Measurements from ENCODE around the gene POLA1. TPM values are rescaled to one million over a fixed set of nuclear protein-coding genes. Genes with fewer than 3 reads are reported as not detected.
A peak's percentile ranks its signal among the peaks of the same experiment; 100 is the strongest.

The POLA1 gene
- total and polyA plus RNA-seq, 4 donors, result 8.8 to 30.8 (median 14.9) TPM

GRCh38 chrX:24927372-24927771 lies 233.7 kb downstream of the POLA1 start:
- no peak for DNase-seq (ENCODE audit: low read depth in 4 of 6, low spot score in 6 of 6)
- WGBS (ENCODE audit: insufficient coverage), result 71% methylated on average over 1 of the region's 5 CpGs
- Histone ChIP-seq H3K36me3 (ENCODE audit: control insufficient read depth, insufficient read depth, low read length) (no peaks in the 10 kb centered on the region), H3K27ac (ENCODE audit: low read depth, low read length) (no peak overlapping the region), H3K9me3 (ENCODE audit: control insufficient read depth, insufficient read depth, low read length) (no peaks in the 10 kb centered on the region), H3K4me1 (ENCODE audit: control insufficient read depth, insufficient read depth, low read length) (no peaks in the 10 kb centered on the region), H3K27me3 (ENCODE audit: control insufficient read depth, insufficient read depth, low read length) (no peaks in the 10 kb centered on the region), H3K4me3 (ENCODE audit: low read depth, low read length) (no peak overlapping the region)

DNA sequence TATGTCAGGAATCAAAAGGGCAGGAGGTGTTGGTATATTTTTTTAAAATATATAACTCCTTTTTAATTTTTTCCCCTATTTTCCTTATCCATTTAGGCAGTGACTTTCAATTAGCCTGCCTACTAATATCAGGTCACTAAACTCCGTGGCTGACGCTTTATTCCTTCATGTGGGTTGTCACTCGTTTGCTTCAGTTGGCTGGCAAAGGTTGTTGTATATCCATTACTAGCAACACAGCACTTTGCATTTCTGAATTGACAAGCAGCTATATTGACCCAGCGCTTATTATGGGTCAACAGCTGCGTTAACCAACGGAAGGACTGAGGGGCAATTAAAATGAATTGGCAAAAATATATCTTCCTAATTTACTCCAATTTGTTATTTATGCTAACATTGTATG lies 234.4 kb downstream of the POLA1 start:
- Histone ChIP-seq H3K27ac (ENCODE audit: low read depth, low read length) (no peak overlapping the region), H3K4me3 (ENCODE audit: low read depth, low read length) (no peak overlapping the region), H3K4me1 (ENCODE audit: control insufficient read depth, insufficient read depth, low read length) (no peaks in the 10 kb centered on the region), H3K27me3 (ENCODE audit: control insufficient read depth, insufficient read depth, low read length) (no peaks in the 10 kb centered on the region), H3K9me3 (ENCODE audit: control insufficient read depth, insufficient read depth, low read length) (no peaks in the 10 kb centered on the region), H3K36me3 (ENCODE audit: control insufficient read depth, insufficient read depth, low read length) (no peaks in the 10 kb centered on the region)
- DNase-seq (ENCODE audit: low read depth in 4 of 6, low spot score in 6 of 6), result peak in 1 of 6 donors; percentile 39
- WGBS (ENCODE audit: insufficient coverage), result no CpG with 5 or more reads among the region's 6 CpGs

- H3K9me3 ChIP-seq (ENCODE audit: control insufficient read depth, insufficient read depth, low read length), result no peaks in the 10 kb centered on the region
- no peaks in the 10 kb centered on the region for H3K4me1 ChIP-seq (ENCODE audit: control insufficient read depth, insufficient read depth, low read length)
- H3K4me3 ChIP-seq (ENCODE audit: low read depth, low read length), result no peak overlapping the region
- H3K36me3 ChIP-seq (ENCODE audit: control insufficient read depth, insufficient read depth, low read length), result no peaks in the 10 kb centered on the region
- H3K27ac ChIP-seq (ENCODE audit: low read depth, low read length), result no peak overlapping the region
- H3K27me3 ChIP-seq (ENCODE audit: control insufficient read depth, insufficient read depth, low read length), result peaks cover 2% of the 10 kb centered on the region
- DNase-seq (ENCODE audit: low read depth in 4 of 6, low spot score in 6 of 6), result no peak
Measured at GRCh38 chrX:24934279-24934678, 240.6 kb downstream of the POLA1 start.

- Histone ChIP-seq H3K4me1 (ENCODE audit: control insufficient read depth, insufficient read depth, low read length) (no peaks in the 10 kb centered on the region), H3K27ac (ENCODE audit: low read depth, low read length) (no peak overlapping the region), H3K36me3 (ENCODE audit: control insufficient read depth, insufficient read depth, low read length) (no peaks in the 10 kb centered on the region), H3K9me3 (ENCODE audit: control insufficient read depth, insufficient read depth, low read length) (no peaks in the 10 kb centered on the region), H3K4me3 (ENCODE audit: low read depth, low read length) (no peak overlapping the region), H3K27me3 (ENCODE audit: control insufficient read depth, insufficient read depth, low read length) (peaks cover 4% of the 10 kb centered on the region)
- DNase-seq (ENCODE audit: low read depth in 4 of 6, low spot score in 6 of 6), result no peak
- WGBS (ENCODE audit: insufficient coverage), result no CpG with 5 or more reads among the region's 4 CpGs
Measured at GRCh38 chrX:24945009-24945408, 251.3 kb downstream of the POLA1 start.

DNA sequence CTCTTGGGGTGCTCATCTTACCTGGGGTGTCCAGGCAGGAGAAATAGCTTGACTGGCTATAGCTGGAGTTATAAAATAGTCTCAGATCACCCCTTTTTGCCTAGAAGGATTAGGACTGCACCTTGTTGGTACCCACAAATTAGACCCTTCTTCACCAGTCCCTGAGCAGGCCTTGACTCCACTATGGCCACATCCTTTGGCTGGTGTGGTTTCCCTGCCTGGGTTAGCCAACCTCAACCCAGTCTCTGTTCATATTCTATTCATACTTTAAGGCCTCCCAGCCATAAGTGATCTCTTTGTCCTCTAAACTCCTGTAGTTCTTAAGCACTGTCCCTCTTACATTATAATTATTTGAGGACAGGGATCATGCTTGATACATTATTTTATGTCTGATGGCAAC lies 252.7 kb downstream of the POLA1 start:
- Histone ChIP-seq H3K4me3 (ENCODE audit: low read depth, low read length) (no peak overlapping the region), H3K27me3 (ENCODE audit: control insufficient read depth, insufficient read depth, low read length) (peaks cover 8% of the 10 kb centered on the region), H3K36me3 (ENCODE audit: control insufficient read depth, insufficient read depth, low read length) (no peaks in the 10 kb centered on the region), H3K4me1 (ENCODE audit: control insufficient read depth, insufficient read depth, low read length) (no peaks in the 10 kb centered on the region), H3K9me3 (ENCODE audit: control insufficient read depth, insufficient read depth, low read length) (no peaks in the 10 kb centered on the region), H3K27ac (ENCODE audit: low read depth, low read length) (no peak overlapping the region)
- DNase-seq (ENCODE audit: low read depth in 4 of 6, low spot score in 6 of 6), result no peak

DNA sequence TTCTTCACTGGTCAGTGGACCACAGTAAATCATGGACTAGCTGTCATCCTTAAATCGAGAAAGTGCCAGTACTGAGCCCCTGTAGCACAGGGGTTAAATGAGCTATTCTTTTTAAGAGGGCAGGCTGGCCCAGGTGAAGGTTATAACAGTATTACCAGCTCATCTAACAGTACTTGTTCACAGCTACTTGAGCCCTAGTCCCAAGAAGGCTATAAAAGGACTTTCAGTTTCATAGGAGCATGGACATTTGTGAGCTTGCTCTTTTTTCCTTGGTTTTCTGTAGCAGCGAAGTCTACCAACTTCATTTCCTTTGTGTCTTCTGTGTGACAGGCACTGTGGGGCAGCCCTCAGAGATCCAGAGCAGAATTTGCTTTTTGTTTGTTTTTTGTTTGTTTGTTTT lies 261.0 kb downstream of the POLA1 start:
- Histone ChIP-seq H3K27me3 (ENCODE audit: control insufficient read depth, insufficient read depth, low read length) (peaks cover 4% of the 10 kb centered on the region), H3K4me1 (ENCODE audit: control insufficient read depth, insufficient read depth, low read length) (peaks cover 4% of the 10 kb centered on the region), H3K36me3 (ENCODE audit: control insufficient read depth, insufficient read depth, low read length) (no peaks in the 10 kb centered on the region), H3K9me3 (ENCODE audit: control insufficient read depth, insufficient read depth, low read length) (no peaks in the 10 kb centered on the region), H3K4me3 (ENCODE audit: low read depth, low read length) (no peak overlapping the region), H3K27ac (ENCODE audit: low read depth, low read length) (no peak overlapping the region)
- WGBS (ENCODE audit: insufficient coverage), result no CpG with 5 or more reads among the region's 2 CpGs
- no peak for DNase-seq (ENCODE audit: low read depth in 4 of 6, low spot score in 6 of 6)

DNA sequence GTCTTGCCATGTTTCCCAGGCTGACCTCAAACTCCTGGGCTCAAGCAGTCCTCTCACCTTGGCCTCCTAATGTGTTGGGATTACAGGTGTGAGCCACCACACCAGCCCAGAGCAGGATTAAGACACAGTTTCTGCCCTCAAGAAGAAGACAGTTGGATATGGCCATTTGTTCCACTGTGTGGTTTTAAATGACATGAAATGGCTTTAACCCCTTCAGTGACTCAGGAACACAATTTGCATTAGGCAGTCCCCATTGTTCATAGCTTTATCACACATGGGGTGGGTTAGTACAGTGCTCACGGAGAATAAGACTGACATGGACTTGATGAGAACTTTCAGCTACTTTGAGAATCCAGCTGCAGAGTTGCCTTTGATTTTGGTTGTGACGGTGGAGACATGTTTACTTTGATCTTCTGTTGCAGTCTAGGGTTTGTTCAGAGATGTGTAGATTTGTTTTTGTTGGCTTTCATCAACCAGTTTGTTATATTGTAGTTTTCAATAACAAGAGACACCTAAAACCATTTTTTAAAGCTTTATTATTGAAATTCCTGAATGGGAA lies 261.7 kb downstream of the POLA1 start:
- Histone ChIP-seq H3K27me3 (ENCODE audit: control insufficient read depth, insufficient read depth, low read length) (no peaks in the 10 kb centered on the region), H3K4me3 (ENCODE audit: low read depth, low read length) (no peak overlapping the region), H3K27ac (ENCODE audit: low read depth, low read length) (no peak overlapping the region), H3K9me3 (ENCODE audit: control insufficient read depth, insufficient read depth, low read length) (no peaks in the 10 kb centered on the region), H3K4me1 (ENCODE audit: control insufficient read depth, insufficient read depth, low read length) (peaks cover 4% of the 10 kb centered on the region), H3K36me3 (ENCODE audit: control insufficient read depth, insufficient read depth, low read length) (no peaks in the 10 kb centered on the region)
- DNase-seq (ENCODE audit: low read depth in 4 of 6, low spot score in 6 of 6), result no peak
- 50% methylated on average over 1 of the region's 2 CpGs for WGBS (ENCODE audit: insufficient coverage)

- Histone ChIP-seq H3K4me1 (ENCODE audit: control insufficient read depth, insufficient read depth, low read length) (peaks cover 4% of the 10 kb centered on the region), H3K27ac (ENCODE audit: low read depth, low read length) (no peak overlapping the region), H3K36me3 (ENCODE audit: control insufficient read depth, insufficient read depth, low read length) (no peaks in the 10 kb centered on the region), H3K4me3 (ENCODE audit: low read depth, low read length) (no peak overlapping the region), H3K9me3 (ENCODE audit: control insufficient read depth, insufficient read depth, low read length) (no peaks in the 10 kb centered on the region), H3K27me3 (ENCODE audit: control insufficient read depth, insufficient read depth, low read length) (no peaks in the 10 kb centered on the region)
- no peak for DNase-seq (ENCODE audit: low read depth in 4 of 6, low spot score in 6 of 6)
Measured at GRCh38 chrX:24956828-24957227, 263.1 kb downstream of the POLA1 start.

DNA sequence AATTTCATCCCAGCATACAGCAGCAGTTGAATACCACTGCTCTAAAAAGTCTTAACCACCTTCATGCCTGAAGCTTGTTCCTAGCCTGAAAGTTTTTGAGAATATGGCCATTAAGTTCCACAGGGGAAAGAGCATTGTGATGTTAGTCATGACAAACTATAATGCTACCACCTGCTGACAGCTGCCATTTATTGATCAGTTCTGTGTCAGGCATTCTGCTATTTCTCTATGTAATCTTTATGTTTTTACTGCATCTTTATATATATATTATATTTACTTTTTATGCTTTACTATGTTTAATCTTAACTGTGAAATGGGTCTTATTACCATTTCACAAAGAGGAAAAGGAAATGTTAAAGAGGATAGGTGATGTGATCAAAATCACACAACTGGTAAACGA lies 268.1 kb downstream of the POLA1 start:
- DNase-seq (ENCODE audit: low read depth in 4 of 6, low spot score in 6 of 6), result no peak
- Histone ChIP-seq H3K9me3 (ENCODE audit: control insufficient read depth, insufficient read depth, low read length) (no peaks in the 10 kb centered on the region), H3K27ac (ENCODE audit: low read depth, low read length) (no peak overlapping the region), H3K4me3 (ENCODE audit: low read depth, low read length) (no peak overlapping the region), H3K27me3 (ENCODE audit: control insufficient read depth, insufficient read depth, low read length) (no peaks in the 10 kb centered on the region), H3K4me1 (ENCODE audit: control insufficient read depth, insufficient read depth, low read length) (no peaks in the 10 kb centered on the region), H3K36me3 (ENCODE audit: control insufficient read depth, insufficient read depth, low read length) (no peaks in the 10 kb centered on the region)
- no CpG with 5 or more reads among the region's 1 CpG for WGBS (ENCODE audit: insufficient coverage)

GRCh38 chrX:24963823-24964222 lies 270.1 kb downstream of the POLA1 start:
- no CpG with 5 or more reads among the region's 2 CpGs for WGBS (ENCODE audit: insufficient coverage)
- DNase-seq (ENCODE audit: low read depth in 4 of 6, low spot score in 6 of 6), result no peak
- no peaks in the 10 kb centered on the region for H3K36me3 ChIP-seq (ENCODE audit: control insufficient read depth, insufficient read depth, low read length)

More at GRCh38 chrX:24963823-24964222, 270.1 kb downstream of the POLA1 start:
- H3K9me3 ChIP-seq (ENCODE audit: control insufficient read depth, insufficient read depth, low read length), result no peaks in the 10 kb centered on the region
- no peaks in the 10 kb centered on the region for H3K27me3 ChIP-seq (ENCODE audit: control insufficient read depth, insufficient read depth, low read length)
- H3K27ac ChIP-seq (ENCODE audit: low read depth, low read length), result no peak overlapping the region
- no peaks in the 10 kb centered on the region for H3K4me1 ChIP-seq (ENCODE audit: control insufficient read depth, insufficient read depth, low read length)
- no peak overlapping the region for H3K4me3 ChIP-seq (ENCODE audit: low read depth, low read length)

Data from spinal cord (tissue), 10 donors.